GM21515 (cell line): ENCODE results near the gene NADSYN1.

Experiments used
- ATAC-seq: cut with Tn5 transposase; IDR thresholded peaks from one replicate; pipeline ENCODE4 v1.9.1; 2021; ENCODE audit not compliant: unreplicated experiment

Gene NADSYN1

GRCh38 chr11:71472941-71473792 is 20.2 kb downstream of the NADSYN1 start:
- ATAC-seq: no peak

- ATAC-seq: no peak
Measured at GRCh38 chr11:71473793-71474080, 20.7 kb downstream of the NADSYN1 start.

DNA sequence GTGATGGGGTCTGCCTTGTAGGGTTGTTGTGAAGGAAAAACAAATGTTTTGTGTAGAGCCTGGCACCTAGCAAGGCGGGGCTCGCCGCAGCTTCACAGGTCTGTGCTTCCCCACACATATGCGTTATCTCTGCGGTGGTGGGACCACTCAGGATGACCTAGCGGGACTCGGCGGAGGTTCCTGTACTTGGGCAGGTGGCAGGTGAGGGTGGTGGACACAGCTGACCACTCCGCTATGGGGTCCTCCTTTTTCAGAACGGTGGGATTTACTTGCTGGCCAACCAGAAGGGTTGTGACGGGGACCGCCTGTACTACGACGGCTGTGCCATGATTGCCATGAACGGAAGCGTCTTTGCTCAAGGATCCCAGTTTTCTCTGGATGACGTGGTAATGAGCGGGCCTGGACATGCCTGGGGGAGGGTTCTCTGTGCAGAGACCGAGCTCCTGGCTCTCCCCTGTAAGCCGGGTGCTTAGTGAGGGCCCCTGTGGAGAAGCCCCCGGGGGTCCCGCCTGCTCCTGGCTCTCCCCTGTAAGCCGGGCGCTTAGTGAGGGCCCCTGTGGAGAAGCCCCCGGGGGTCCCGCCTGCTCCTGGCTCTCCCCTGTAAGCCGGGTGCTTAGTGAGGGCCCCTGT is 21.3 kb downstream of the NADSYN1 start:
- no peak for ATAC-seq

GRCh38 chr11:71474771-71475483 is 21.9 kb downstream of the NADSYN1 start:
- no peak for ATAC-seq

DNA sequence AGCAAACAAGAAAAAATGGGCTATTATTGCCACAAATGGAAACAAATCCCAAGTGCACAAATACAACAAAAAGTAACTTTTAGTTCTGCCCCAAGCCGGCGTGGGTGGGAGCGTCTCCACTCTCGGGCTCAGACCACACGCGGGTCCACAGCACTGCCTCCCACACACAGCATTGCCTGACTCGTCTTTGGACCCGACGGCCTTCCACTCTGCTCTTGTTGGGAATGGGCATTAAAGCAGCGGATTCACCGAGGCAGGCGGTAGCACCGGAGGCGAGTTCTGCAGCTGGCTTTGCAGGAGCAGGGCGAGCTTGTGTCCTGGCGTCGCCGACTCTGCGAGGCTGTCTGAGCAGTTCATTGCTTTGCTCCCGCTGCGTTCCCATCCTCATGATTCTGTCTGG is 23.0 kb downstream of the NADSYN1 start:
- no peak for ATAC-seq

- no peak for ATAC-seq
Measured at GRCh38 chr11:71476926-71477640, 24.1 kb downstream of the NADSYN1 start.

DNA sequence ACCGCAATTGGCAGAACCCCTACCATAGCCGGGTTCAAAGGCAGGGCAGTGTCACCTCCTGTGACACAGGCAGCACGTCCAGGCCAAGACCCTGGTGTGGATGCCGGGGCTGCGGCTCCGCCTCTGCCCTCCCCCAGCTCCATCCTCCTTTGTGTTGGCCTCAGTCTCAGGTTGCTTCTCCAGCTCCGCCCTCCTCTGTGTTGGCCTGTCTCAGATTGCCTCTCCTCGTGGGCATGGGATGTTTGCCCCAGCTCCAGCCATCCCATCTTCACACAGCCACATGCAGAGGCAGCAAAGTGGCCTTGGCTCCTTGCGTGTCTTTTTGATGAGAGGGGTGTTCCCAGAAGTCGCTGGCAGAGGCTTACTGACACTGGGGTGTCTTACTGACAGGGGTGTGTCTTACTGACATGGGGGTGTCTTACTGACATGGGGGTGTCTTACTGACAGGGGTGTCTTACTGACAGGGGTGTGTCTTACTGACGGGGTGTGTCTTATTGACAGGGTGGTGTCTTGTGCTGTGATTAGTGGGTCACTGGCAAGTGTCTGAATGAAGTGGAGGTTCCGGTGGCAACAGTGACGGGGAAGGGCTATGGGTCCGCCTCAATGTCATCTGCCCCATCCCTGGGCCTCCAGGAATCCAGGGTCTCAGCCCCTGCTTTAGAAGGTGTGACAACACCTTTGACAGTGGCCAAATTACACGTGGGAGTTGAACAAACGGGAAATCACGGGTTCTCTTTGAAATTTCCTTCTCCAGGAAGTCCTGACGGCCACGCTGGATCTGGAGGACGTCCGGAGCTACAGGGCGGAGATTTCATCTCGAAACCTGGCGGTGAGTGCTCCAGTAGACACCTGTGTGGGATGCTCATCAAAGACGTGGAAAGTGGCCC is 24.9 kb downstream of the NADSYN1 start:
- no peak for ATAC-seq

DNA sequence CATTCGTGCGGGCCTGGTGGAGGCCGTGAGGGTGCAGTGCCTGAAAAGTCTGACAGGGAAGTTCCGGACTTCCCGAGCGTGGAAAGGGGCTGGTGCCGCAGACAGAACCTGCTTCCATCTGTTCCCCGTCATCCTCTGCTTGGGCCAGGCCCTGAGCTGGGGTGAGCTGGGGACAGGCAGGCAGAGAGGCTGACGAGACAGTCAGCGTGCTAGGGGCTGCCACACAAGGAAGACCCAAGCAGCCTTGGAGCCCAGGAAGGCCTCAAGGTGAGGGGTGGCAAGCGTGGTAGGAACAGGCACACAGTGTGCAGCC is 25.5 kb downstream of the NADSYN1 start:
- ATAC-seq: no peak

DNA sequence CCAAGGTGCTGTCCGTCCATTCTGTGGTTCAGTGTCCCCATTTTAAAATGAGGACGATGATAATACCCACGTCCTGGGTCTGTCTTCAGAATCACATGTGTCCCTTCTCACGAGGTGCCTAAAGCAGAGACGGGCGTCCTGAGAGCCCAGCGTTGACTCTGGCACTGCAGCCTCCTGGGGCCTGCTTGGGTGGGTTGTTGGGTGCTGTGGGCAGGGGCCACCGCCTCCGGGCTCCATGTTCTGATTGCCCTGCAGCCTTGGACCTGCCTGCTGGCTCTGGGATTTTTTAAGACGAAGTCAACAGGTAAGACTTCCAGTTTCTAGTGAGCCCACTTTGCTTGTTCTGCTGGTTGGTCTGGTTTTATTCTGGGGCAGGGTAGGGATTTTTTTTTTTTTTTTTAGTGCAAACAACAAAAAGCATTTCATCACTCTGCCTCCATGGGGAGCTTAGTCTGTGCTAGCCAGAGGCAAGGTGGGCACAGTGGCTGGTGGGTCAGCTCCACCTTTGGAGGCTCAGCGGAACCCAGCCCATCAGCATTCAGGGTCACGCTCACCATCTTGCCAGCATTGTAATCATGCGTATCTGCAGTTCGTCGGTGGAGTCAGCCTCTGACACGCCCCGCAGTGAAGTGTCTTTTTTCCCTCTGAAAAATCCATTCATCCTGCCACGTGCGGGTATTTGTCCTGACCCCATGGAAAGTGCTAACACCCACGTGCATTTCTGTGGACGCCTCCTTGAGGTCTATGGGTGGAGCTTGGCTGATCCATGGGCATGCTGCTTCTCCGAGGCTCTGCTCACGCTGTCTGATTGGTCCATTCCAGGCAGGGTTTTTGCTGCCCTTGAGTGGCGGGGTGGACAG is 28.3 kb downstream of the NADSYN1 start:
- no peak for ATAC-seq

GRCh38 chr11:71482216-71482615 is 29.2 kb downstream of the NADSYN1 start:
- ATAC-seq: no peak

GRCh38 chr11:71482746-71483364 is 29.9 kb downstream of the NADSYN1 start:
- no peak for ATAC-seq

DNA sequence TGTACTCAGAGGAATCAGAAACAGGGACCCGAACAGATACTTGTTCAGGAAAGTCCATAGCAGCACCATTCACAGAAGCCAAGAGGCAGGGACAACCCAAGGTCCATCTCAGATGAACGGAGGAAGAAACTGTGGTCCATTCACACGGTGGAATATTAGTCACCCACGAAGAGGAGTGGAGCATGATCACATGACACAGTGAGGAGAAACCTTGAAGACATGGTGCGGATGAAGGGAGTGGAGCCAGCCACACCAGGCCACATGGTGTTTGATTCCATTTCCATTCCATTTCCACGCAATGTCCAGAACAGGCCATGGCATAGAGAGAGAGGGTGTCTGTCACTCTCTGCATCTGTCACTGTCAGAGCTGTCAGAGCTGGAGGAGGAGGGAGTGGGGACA is 30.7 kb downstream of the NADSYN1 start:
- ATAC-seq: no peak

DNA sequence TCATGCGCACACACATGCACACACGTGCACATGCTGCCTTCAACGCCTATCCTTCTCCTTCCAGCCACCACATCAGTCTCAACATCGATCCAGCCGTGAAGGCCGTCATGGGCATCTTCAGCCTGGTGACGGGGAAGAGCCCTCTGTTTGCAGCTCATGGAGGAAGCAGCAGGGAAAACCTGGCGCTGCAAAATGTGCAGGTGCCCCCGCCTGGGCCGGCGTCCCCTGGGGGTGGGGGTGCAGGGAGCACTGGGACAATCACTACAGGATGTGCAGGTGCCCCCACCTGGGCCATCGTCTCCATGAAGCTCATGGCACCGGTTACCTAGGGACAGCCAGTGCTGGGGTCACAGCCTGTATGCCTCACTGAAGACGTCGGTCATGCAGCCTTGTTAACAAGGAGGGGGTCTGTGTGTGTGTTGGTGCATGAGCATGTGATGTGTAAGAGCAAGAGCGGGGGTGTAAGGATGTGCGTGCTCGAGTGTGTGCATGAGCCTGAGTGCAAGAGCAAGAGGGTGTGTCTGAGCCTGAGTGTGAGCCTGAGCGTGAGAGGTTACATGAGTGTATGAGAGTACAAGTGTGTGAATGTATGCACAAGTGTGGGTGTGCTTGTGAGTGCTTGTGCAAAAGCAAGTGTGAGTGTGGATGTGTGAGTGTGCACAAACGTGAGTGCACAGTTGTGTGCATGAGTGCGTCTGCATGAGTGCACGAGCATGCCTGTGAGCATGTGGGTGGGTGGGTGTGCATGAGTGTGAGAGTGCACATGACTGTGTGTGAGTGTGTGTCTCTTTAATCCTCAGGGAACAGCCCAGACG is 31.5 kb downstream of the NADSYN1 start:
- ATAC-seq: no peak

DNA sequence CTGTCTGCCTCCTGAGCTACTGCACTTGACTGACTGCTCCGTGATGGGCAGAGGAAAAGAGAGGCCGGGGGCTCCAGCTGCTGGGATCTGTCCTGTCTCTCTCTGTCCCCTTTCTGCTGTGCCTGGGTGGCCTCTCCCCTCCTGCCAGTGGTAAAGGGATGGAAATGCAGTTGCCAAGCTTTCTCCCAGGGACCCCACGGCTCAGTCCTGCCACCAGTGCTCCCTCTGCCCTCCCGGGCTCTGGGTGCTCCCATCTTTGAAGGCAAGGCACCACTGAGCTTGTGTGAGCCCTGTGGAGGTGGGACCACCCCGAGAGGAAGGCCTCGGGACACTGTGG is 32.0 kb downstream of the NADSYN1 start:
- ATAC-seq: no peak

GRCh38 chr11:71485466-71485865 is 32.5 kb downstream of the NADSYN1 start:
- ATAC-seq: no peak

- ATAC-seq: no peak
Measured at GRCh38 chr11:71486320-71486719, 33.3 kb downstream of the NADSYN1 start.

DNA sequence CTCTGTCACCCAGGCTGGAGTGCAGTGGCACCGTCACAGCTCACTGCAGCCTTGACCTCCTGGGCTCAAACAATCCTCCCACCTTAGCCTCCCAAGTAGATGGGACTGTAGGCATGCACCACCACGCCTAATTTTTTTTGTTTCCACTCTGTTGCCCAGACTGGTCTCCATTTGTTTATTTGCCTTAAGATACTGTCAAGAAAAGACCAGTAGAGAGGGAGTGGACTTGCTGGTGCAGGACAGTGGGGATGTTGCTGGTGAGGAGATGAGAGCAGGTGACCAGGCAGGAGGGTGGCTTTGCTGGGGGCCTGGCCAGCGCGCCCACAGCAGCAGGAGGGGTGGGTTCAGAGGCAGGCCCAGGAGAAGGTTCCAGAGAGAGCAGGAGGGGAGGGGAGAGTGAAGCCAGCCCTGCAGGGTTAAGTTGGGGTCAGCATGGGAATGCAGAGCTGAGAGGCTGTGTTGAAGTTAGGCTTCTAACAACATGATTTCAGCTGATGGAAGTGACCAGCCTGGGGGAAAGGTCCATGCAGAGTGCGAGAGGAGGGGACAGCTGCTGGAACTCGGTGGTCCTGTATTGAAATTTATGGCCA is 35.8 kb downstream of the NADSYN1 start:
- ATAC-seq: no peak

DNA sequence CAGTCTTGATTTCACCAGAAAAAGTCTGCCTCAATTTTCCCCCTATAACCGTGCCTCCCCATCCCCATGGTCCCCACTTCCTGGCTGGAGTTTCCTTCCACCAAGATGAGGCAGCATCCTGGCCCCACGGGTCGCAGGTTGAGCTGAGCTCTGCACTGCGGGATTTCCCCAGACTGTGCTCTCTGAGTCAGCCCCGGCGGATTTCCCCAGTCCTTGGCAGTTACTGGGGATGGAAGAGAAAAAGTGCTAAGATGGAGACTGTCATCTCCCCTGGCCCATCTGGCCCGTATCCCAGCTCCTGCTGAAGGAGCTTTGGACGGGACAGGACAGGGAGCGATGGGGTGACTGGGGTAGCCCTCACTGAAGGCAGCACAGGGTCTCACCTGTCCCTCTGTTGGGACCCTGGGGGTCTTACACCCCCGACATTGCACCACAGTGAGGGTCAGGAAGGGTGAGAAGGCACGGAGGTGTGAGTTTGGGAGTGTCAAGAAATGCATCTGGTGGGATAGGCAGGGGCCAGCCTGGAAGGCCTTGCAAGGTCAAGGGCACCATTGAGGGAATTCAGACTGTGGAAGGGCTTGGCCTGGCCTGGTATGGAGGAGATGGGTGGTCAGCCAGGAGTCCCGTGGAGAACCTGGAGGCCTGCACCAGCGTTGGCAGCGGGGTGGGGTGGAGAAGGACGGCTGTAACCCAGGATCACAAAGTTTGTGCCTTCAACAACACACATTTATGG is 36.5 kb downstream of the NADSYN1 start:
- no peak for ATAC-seq
